GM12874 (cell line): ENCODE data around the gene CELF4.

Source experiments
- CTCF ChIP-seq: IDR thresholded peaks from 2 replicates; pipeline ENCODE4 v1.5.1; 2011; ENCODE audit warnings: low read depth, mild to moderate bottlenecking, control low read depth, low read length, moderate library complexity; ENCODE audit not compliant: insufficient read depth

CELF4 gene

GRCh38 chr18:37508207-37508606 is 57.4 kb downstream of the CELF4 start:
- TF ChIP-seq CTCF, result no peak

GRCh38 chr18:37507239-37507638 is 58.4 kb downstream of the CELF4 start:
- TF ChIP-seq CTCF, result no peak

- TF ChIP-seq CTCF, result no peak
Measured at GRCh38 chr18:37506001-37506400, 59.6 kb downstream of the CELF4 start.

- TF ChIP-seq CTCF, result no peak
Measured at GRCh38 chr18:37505321-37505720, 60.3 kb downstream of the CELF4 start.

- TF ChIP-seq CTCF, result no peak
Measured at GRCh38 chr18:37502601-37503000, 63.0 kb downstream of the CELF4 start.

GRCh38 chr18:37502036-37502435 is 63.6 kb downstream of the CELF4 start:
- TF ChIP-seq CTCF, result no peak

- no peak for TF ChIP-seq CTCF
Measured at GRCh38 chr18:37501136-37501535, 64.5 kb downstream of the CELF4 start.

- no peak for TF ChIP-seq CTCF
Measured at GRCh38 chr18:37499913-37500312, 65.7 kb downstream of the CELF4 start.
